Sigmoid colon (tissue), 7 donors: ENCODE results near the gene IFNL4. TPM values are rescaled to one million over a fixed set of nuclear protein-coding genes. Genes with fewer than 3 reads are reported as not detected.
"Not testable (repeated sequence)": the region's sequence is repeated elsewhere in the genome, so short reads cannot be mapped to it uniquely, and the experiment has no call there.

ENCODE experiments used
- DNase-seq: peaks from one replicate; pipeline ENCODE4 v3.0.0-alpha.2; 2019
- H3K27ac ChIP-seq, 4 donors: fragments of 200-600 bp; sonication (generic); one replicate each; pipeline ENCODE4 v1.5.1; 2016 to 2019; ENCODE audit warnings: mild to moderate bottlenecking in 1 of 4
- H3K27me3 ChIP-seq, 3 donors: fragments of 200-600 bp; sonication (generic); one replicate each; pipeline ENCODE4 v1.5.1; 2019; ENCODE audit warnings: mild to moderate bottlenecking in 1 of 3
- H3K36me3 ChIP-seq, 4 donors: fragments of 200-600 bp; sonication (generic); one replicate each; pipeline ENCODE4 v1.5.1; 2016 to 2019
- H3K4me1 ChIP-seq, 4 donors: fragments of 200-600 bp; sonication (generic); one replicate each; pipeline ENCODE4 v1.5.1; 2017 to 2019
- H3K4me3 ChIP-seq, 4 donors: fragments of 200-600 bp; sonication (generic); one replicate each; pipeline ENCODE4 v1.5.1; 2017 to 2019; ENCODE audit warnings: mild to moderate bottlenecking in 2 of 4, moderate library complexity in 1 of 4
- H3K9me3 ChIP-seq, 4 donors: fragments of 200-600 bp in 3 of 4; sonication (generic) in 3 of 4; one replicate each; pipeline versions ENCODE4 v1.5.1 to v1.6.1; 2013 to 2019
- CTCF ChIP-seq, 4 experiments: fragments of 450-650 bp in 3 of 4; fragments of 200-600 bp in 1 of 4; IDR thresholded peaks; one replicate each; pipeline ENCODE4 v1.5.1; 2016 to 2019; ENCODE audit warnings: antibody characterized with exemption in 4 of 4, mild to moderate bottlenecking in 3 of 4, moderate library complexity in 2 of 4
- EP300 ChIP-seq, 4 donors: sonication (generic); formaldehyde crosslinking; IDR thresholded peaks; one replicate each; pipeline ENCODE4 v1.6.1; 2017; ENCODE audit warnings: antibody characterized with exemption in 4 of 4
- POLR2A ChIP-seq, 2 donors: fragments of 450-650 bp; IDR thresholded peaks; one replicate each; pipeline ENCODE4 v1.6.1; 2016; ENCODE audit warnings: antibody characterized with exemption in 2 of 2, mild to moderate bottlenecking in 2 of 2, moderate library complexity in 2 of 2
- POLR2AphosphoS5 ChIP-seq, 4 donors: sonication (generic); formaldehyde crosslinking; IDR thresholded peaks; one replicate each; pipeline ENCODE4 v1.6.1; 2017; ENCODE audit warnings: antibody characterized with exemption in 4 of 4
- WGBS, 2 donors: extraction: QIAGEN DNeasy Blood & Tissue Kit; methylation state at CpG; one replicate each; pipeline ENCODE4 v1.1.7; 2013; 5-methylcytosine and 5-hydroxymethylcytosine counted together
- intact Hi-C: fragments of 100-400 bp; cut with DNase I; formaldehyde crosslinking; loops from one replicate; pipeline ENCODE4 v1.15.1; 2023
- polyA plus RNA-seq, 3 donors: library from polyadenylated mRNA; stranded (reverse); fragments of 200-250 nt; gene quantifications; one replicate each; pipeline ENCODE4 v1.2.3, GENCODE V29; 2013
- total RNA-seq, 4 donors: library from RNA; depleted of rRNA; stranded (reverse); fragments of >200 nt; gene quantifications; one replicate each; pipeline ENCODE4 v1.1.0, GENCODE V29; 2016
- donor health status: healthy with polysubstance abuse.
- donor health status: Bipolar disorder and iron deficiency.
- donor health status: healthy.

Gene IFNL4
- total and polyA plus RNA-seq, 7 donors, result not detected

- H3K27ac ChIP-seq, result no peak overlapping the region
- WGBS, 2 donors, result 86 to 87% methylated on average over 5 of the region's 5 CpGs
- intact Hi-C loops, result no loop called here
- no peaks in the 10 kb centered on the region for H3K36me3 ChIP-seq
- no peaks in the 10 kb centered on the region for H3K9me3 ChIP-seq
- no peak for DNase-seq
- H3K27me3 ChIP-seq, result peaks cover 0 to 20% (median 6%) of the 10 kb centered on the region in 3 donors
- no peak overlapping the region for H3K4me3 ChIP-seq
- no peak for TF ChIP-seq CTCF (IDR thresholded peaks at IDR 0.05)
- no peak for TF ChIP-seq EP300 (IDR thresholded peaks at IDR 0.05)
- no peak for TF ChIP-seq POLR2A (IDR thresholded peaks at IDR 0.05)
- no peak for TF ChIP-seq POLR2AphosphoS5 (IDR thresholded peaks at IDR 0.05)
- H3K4me1 ChIP-seq, result no peaks in the 10 kb centered on the region
Observed at GRCh38 chr19:39275578-39275977, 26.9 kb upstream of the IFNL4 start.

- H3K27ac ChIP-seq, intact Hi-C loops, H3K4me3 ChIP-seq, H3K36me3 ChIP-seq, DNase-seq, H3K4me1 ChIP-seq, H3K9me3 ChIP-seq: not testable (repeated sequence)
- WGBS, 2 donors, result 85 to 86% methylated on average over 5 of the region's 5 CpGs
- peaks cover 0 to 22% (median 6%) of the 10 kb centered on the region in 3 donors for H3K27me3 ChIP-seq
Observed at GRCh38 chr19:39273859-39274258, 25.2 kb upstream of the IFNL4 start.

- H3K4me3 ChIP-seq, result no peak overlapping the region
- WGBS, 2 donors, result 61 to 75% methylated on average over 9 of the region's 9 CpGs
- no peak for DNase-seq
- H3K27ac ChIP-seq, result no peak overlapping the region
- no peaks in the 10 kb centered on the region for H3K9me3 ChIP-seq
- TF ChIP-seq EP300 (IDR thresholded peaks at IDR 0.05), result no peak
- TF ChIP-seq POLR2AphosphoS5 (IDR thresholded peaks at IDR 0.05), result no peak
- no peak for TF ChIP-seq CTCF (IDR thresholded peaks at IDR 0.05)
- TF ChIP-seq POLR2A (IDR thresholded peaks at IDR 0.05), result no peak
- H3K36me3 ChIP-seq, result no peaks in the 10 kb centered on the region
- intact Hi-C loops, result no loop called here
- peaks cover 0 to 1% (median under 1%) of the 10 kb centered on the region in 4 donors for H3K4me1 ChIP-seq
- H3K27me3 ChIP-seq, result peaks cover 4 to 36% (median 11%) of the 10 kb centered on the region in 3 donors
Observed at GRCh38 chr19:39270036-39270871, 21.6 kb upstream of the IFNL4 start.

- H3K4me3 ChIP-seq, H3K27ac ChIP-seq, H3K36me3 ChIP-seq, DNase-seq, intact Hi-C loops, H3K9me3 ChIP-seq: not testable (repeated sequence)
- H3K27me3 ChIP-seq, result peaks cover 13 to 45% (median 20%) of the 10 kb centered on the region in 3 donors
- WGBS, 2 donors, result 74 to 77% methylated on average over 10 of the region's 10 CpGs
- peaks cover 0 to 10% (median 7%) of the 10 kb centered on the region in 4 donors for H3K4me1 ChIP-seq
Observed at GRCh38 chr19:39269369-39269768, 20.7 kb upstream of the IFNL4 start.

- H3K27ac ChIP-seq, intact Hi-C loops, H3K9me3 ChIP-seq, DNase-seq, H3K36me3 ChIP-seq, H3K4me3 ChIP-seq: not testable (repeated sequence)
- 80 to 82% methylated on average over 10 of the region's 10 CpGs for WGBS, 2 donors
- peaks cover 0 to 17% (median 11%) of the 10 kb centered on the region in 4 donors for H3K4me1 ChIP-seq
- peaks cover 20 to 52% (median 27%) of the 10 kb centered on the region in 3 donors for H3K27me3 ChIP-seq
Observed at GRCh38 chr19:39268531-39269223, 20.0 kb upstream of the IFNL4 start.

GRCh38 chr19:39268085-39268484 is 19.4 kb upstream of the IFNL4 start, which contains the start of gene IFNL2:
Gene IFNL2, plus strand, starts transcription at chr19:39268396. Its CDS starts 173 bp downstream, at chr19:39268569.
- peaks cover 0 to 17% (median 11%) of the 10 kb centered on the region in 4 donors for H3K4me1 ChIP-seq
- H3K27ac ChIP-seq, DNase-seq, intact Hi-C loops, H3K4me3 ChIP-seq, H3K36me3 ChIP-seq, H3K9me3 ChIP-seq: not testable (repeated sequence)
- H3K27me3 ChIP-seq, result peaks cover 22 to 56% (median 33%) of the 10 kb centered on the region in 3 donors
- WGBS, 2 donors, result no CpG with 5 or more reads among the region's 1 CpG
